Naive thymus-derived CD8-positive, alpha-beta T cell (primary cell): ENCODE data around the gene THSD4. TPM values are rescaled to one million over a fixed set of nuclear protein-coding genes. Genes with fewer than 3 reads are reported as not detected.

ENCODE experiments used
- ATAC-seq, 2 donors: fragments of 150-1000 bp; cut with Tn5 transposase in 1 of 2; sonication (Bioruptor Pico), chemical (Tn5 transposase) in 1 of 2; 1 replicate in 1 of 2; 2 replicates in 1 of 2; pipeline ENCODE4 v1.10.0; 2021; ENCODE audit warnings: mild to moderate bottlenecking in 2 of 2, moderate library complexity in 2 of 2
- POLR2A ChIA-PET: fragments of 350-600 bp; sonication (Branson Sonifier 250); formaldehyde crosslinking; loops from one replicate; lab custom pipeline; 2021; ENCODE audit warnings: antibody characterized with exemption; lab: Charles Lee
- DNase-seq, 10 donors: peaks; one replicate each; pipeline versions ENCODE4 v3.0.0 to v3.0.0-alpha.2; 2020 to 2022
- H3K27ac Mint-ChIP-seq, 10 donors: one replicate each; pipeline ENCODE4 v1.8.0; 2020 to 2022; ENCODE audit warnings: mild to moderate bottlenecking in 10 of 10, mixed read lengths in 10 of 10, moderate library complexity in 4 of 10, inconsistent platforms in 1 of 10
- H3K27me3 Mint-ChIP-seq, 5 donors: one replicate each; pipeline ENCODE4 v1.8.0; 2021 to 2022; ENCODE audit warnings: mixed read lengths in 5 of 5
- H3K36me3 Mint-ChIP-seq, 3 donors: one replicate each; pipeline ENCODE4 v1.8.0; 2020 to 2022; ENCODE audit warnings: mixed read lengths in 3 of 3, mild to moderate bottlenecking in 2 of 3, inconsistent platforms in 1 of 3
- H3K4me1 Mint-ChIP-seq, 4 donors: one replicate each; pipeline ENCODE4 v1.8.0; 2021 to 2022; ENCODE audit warnings: mixed read lengths in 4 of 4
- H3K4me3 Mint-ChIP-seq, 10 donors: one replicate each; pipeline ENCODE4 v1.8.0; 2020 to 2022; ENCODE audit warnings: mild to moderate bottlenecking in 10 of 10, mixed read lengths in 10 of 10, moderate library complexity in 6 of 10, inconsistent platforms in 1 of 10
- H3K9me3 Mint-ChIP-seq, 9 donors: one replicate each; pipeline ENCODE4 v1.8.0; 2020 to 2022; ENCODE audit warnings: mixed read lengths in 9 of 9, mild to moderate bottlenecking in 3 of 9, inconsistent platforms in 1 of 9, moderate library complexity in 1 of 9
- polyA plus RNA-seq, 3 donors: library from polyadenylated mRNA; unstranded; fragments of 300-500 nt; fragmentation: Illumina TruSeq; gene quantifications; one replicate each; pipeline ENCODE4 v1.2.3, GENCODE V29; 2021
- total RNA-seq, 8 experiments: library from RNA in 2 of 8; stranded (reverse) in 2 of 8; gene quantifications; one replicate each; pipeline ENCODE4 v1.2.3 and lab custom pipeline; 2021 to 2026

THSD4 gene
- total and polyA plus RNA-seq, 5 experiments from 2014 or later, result not detected

GRCh38 chr15:71781179-71781964 is 666.1 kb downstream of the THSD4 start:
- Mint-ChIP-seq H3K36me3 (no peaks in the 10 kb centered on the region), H3K27me3 (peaks cover 9 to 45% (median 23%) of the 10 kb centered on the region in 5 donors), H3K4me1 (peaks cover 0 to 2% (median 0%) of the 10 kb centered on the region in 4 donors), H3K9me3 (no peaks in the 10 kb centered on the region), H3K27ac (peak overlapping the region in 1 of 10 donors; percentile 15), H3K4me3 (no peak overlapping the region)
- POLR2A ChIA-PET, result no interaction called here
- ATAC-seq (no peak), DNase-seq (no peak)

GRCh38 chr15:71781965-71782265 is 666.6 kb downstream of the THSD4 start:
- Mint-ChIP-seq H3K4me3 (no peak overlapping the region), H3K27ac (no peak overlapping the region), H3K36me3 (no peaks in the 10 kb centered on the region), H3K27me3 (peaks cover 9 to 51% (median 23%) of the 10 kb centered on the region in 5 donors), H3K9me3 (no peaks in the 10 kb centered on the region), H3K4me1 (peaks cover 0 to 2% (median 0%) of the 10 kb centered on the region in 4 donors)
- POLR2A ChIA-PET, result no interaction called here
- ATAC-seq, result no peak
- DNase-seq, result no peak

GRCh38 chr15:71782422-71783165 is 667.3 kb downstream of the THSD4 start:
- POLR2A ChIA-PET, result no interaction called here
- Mint-ChIP-seq H3K27ac (peak overlapping the region in 1 of 10 donors; percentile 29), H3K4me3 (no peak overlapping the region), H3K36me3 (no peaks in the 10 kb centered on the region), H3K4me1 (peaks cover 0 to 2% (median 0%) of the 10 kb centered on the region in 4 donors), H3K9me3 (no peaks in the 10 kb centered on the region), H3K27me3 (peaks cover 9 to 51% (median 23%) of the 10 kb centered on the region in 5 donors)
- no peak for DNase-seq
- no peak for ATAC-seq

GRCh38 chr15:71784719-71785118 is 669.4 kb downstream of the THSD4 start:
- no peak overlapping the region for H3K4me3 Mint-ChIP-seq
- no peaks in the 10 kb centered on the region for H3K36me3 Mint-ChIP-seq
- DNase-seq (peak in 1 of 10 donors; percentile 7), ATAC-seq (no peak)
- H3K27me3 Mint-ChIP-seq, result peaks cover 9 to 51% (median 23%) of the 10 kb centered on the region in 5 donors
- peaks cover 0 to 2% (median 0%) of the 10 kb centered on the region in 4 donors for H3K4me1 Mint-ChIP-seq
- POLR2A ChIA-PET, result no interaction called here
- no peak overlapping the region for H3K27ac Mint-ChIP-seq
- no peaks in the 10 kb centered on the region for H3K9me3 Mint-ChIP-seq

- H3K36me3 Mint-ChIP-seq, result no peaks in the 10 kb centered on the region
- no peak for DNase-seq
- H3K27ac Mint-ChIP-seq, result no peak overlapping the region
- no peaks in the 10 kb centered on the region for H3K9me3 Mint-ChIP-seq
- POLR2A ChIA-PET, result no interaction called here
- ATAC-seq, result no peak
- no peak overlapping the region for H3K4me3 Mint-ChIP-seq
- H3K27me3 Mint-ChIP-seq, result peaks cover 9 to 44% (median 25%) of the 10 kb centered on the region in 5 donors
- no peaks in the 10 kb centered on the region for H3K4me1 Mint-ChIP-seq
These were observed 670.7 kb downstream of the THSD4 start for GRCh38 chr15:71785996-71786395.

- H3K27ac Mint-ChIP-seq, result no peak overlapping the region
- H3K27me3 Mint-ChIP-seq, result peaks cover 5 to 38% (median 18%) of the 10 kb centered on the region in 5 donors
- H3K4me1 Mint-ChIP-seq, result no peaks in the 10 kb centered on the region
- POLR2A ChIA-PET, result no interaction called here
- DNase-seq, result no peak
- no peak overlapping the region for H3K4me3 Mint-ChIP-seq
- H3K36me3 Mint-ChIP-seq, result no peaks in the 10 kb centered on the region
- no peaks in the 10 kb centered on the region for H3K9me3 Mint-ChIP-seq
- no peak for ATAC-seq
These were observed 671.4 kb downstream of the THSD4 start for GRCh38 chr15:71786673-71787072.

- no peak for DNase-seq
- peaks cover 4 to 30% (median 17%) of the 10 kb centered on the region in 5 donors for H3K27me3 Mint-ChIP-seq
- ATAC-seq, result no peak
- H3K36me3 Mint-ChIP-seq, result no peaks in the 10 kb centered on the region
- H3K4me3 Mint-ChIP-seq, result peak overlapping the region in 1 of 10 donors; percentile 54
- POLR2A ChIA-PET, result no interaction called here
- H3K9me3 Mint-ChIP-seq, result peaks cover 0 to 1% (median 0%) of the 10 kb centered on the region in 9 donors
- no peak overlapping the region for H3K27ac Mint-ChIP-seq
- H3K4me1 Mint-ChIP-seq, result no peaks in the 10 kb centered on the region
These were observed 673.6 kb downstream of the THSD4 start for GRCh38 chr15:71788646-71789579.

- ATAC-seq (no peak), DNase-seq (no peak)
- H3K4me1 Mint-ChIP-seq, result no peaks in the 10 kb centered on the region
- H3K9me3 Mint-ChIP-seq, result peaks cover 0 to 2% (median 0%) of the 10 kb centered on the region in 9 donors
- POLR2A ChIA-PET, result no interaction called here
- H3K4me3 Mint-ChIP-seq, result no peak overlapping the region
- no peak overlapping the region for H3K27ac Mint-ChIP-seq
- H3K27me3 Mint-ChIP-seq, result peaks cover 4 to 26% (median 13%) of the 10 kb centered on the region in 5 donors
- H3K36me3 Mint-ChIP-seq, result no peaks in the 10 kb centered on the region
These were observed 674.3 kb downstream of the THSD4 start for GRCh38 chr15:71789616-71790015.

GRCh38 chr15:71790081-71790480 is 674.8 kb downstream of the THSD4 start:
- Mint-ChIP-seq H3K27ac (peak overlapping the region in 1 of 10 donors; percentile 37), H3K9me3 (peaks cover 0 to 2% (median 0%) of the 10 kb centered on the region in 9 donors), H3K4me1 (no peaks in the 10 kb centered on the region), H3K27me3 (peaks cover 0 to 21% (median 9%) of the 10 kb centered on the region in 5 donors), H3K36me3 (no peaks in the 10 kb centered on the region), H3K4me3 (no peak overlapping the region)
- POLR2A ChIA-PET, result no interaction called here
- DNase-seq (no peak), ATAC-seq (no peak)

- no peaks in the 10 kb centered on the region for H3K4me1 Mint-ChIP-seq
- peaks cover 0 to 7% (median under 1%) of the 10 kb centered on the region in 5 donors for H3K27me3 Mint-ChIP-seq
- no peaks in the 10 kb centered on the region for H3K36me3 Mint-ChIP-seq
- DNase-seq, result no peak
- ATAC-seq, result no peak
- H3K27ac Mint-ChIP-seq, result no peak overlapping the region
- H3K9me3 Mint-ChIP-seq, result peaks cover 0 to 2% (median 0%) of the 10 kb centered on the region in 9 donors
- no peak overlapping the region for H3K4me3 Mint-ChIP-seq
- POLR2A ChIA-PET, result no interaction called here
These were observed 676.7 kb downstream of the THSD4 start for GRCh38 chr15:71791975-71792374.

GRCh38 chr15:71792521-71792920 is 677.2 kb downstream of the THSD4 start:
- Mint-ChIP-seq H3K4me1 (no peaks in the 10 kb centered on the region), H3K4me3 (no peak overlapping the region), H3K36me3 (no peaks in the 10 kb centered on the region), H3K27ac (no peak overlapping the region), H3K27me3 (peaks cover 0 to 7% (median 0%) of the 10 kb centered on the region in 5 donors), H3K9me3 (peaks cover 0 to 2% (median 0%) of the 10 kb centered on the region in 9 donors)
- POLR2A ChIA-PET, result no interaction called here
- no peak for ATAC-seq
- DNase-seq, result no peak

- Mint-ChIP-seq H3K27ac (peak overlapping the region in 1 of 10 donors; percentile 40), H3K36me3 (no peaks in the 10 kb centered on the region), H3K4me3 (no peak overlapping the region), H3K9me3 (peaks cover 0 to 4% (median 0%) of the 10 kb centered on the region in 9 donors), H3K27me3 (peaks cover 11 to 40% (median 25%) of the 10 kb centered on the region in 5 donors), H3K4me1 (peaks cover 0 to 2% (median 0%) of the 10 kb centered on the region in 4 donors)
- POLR2A ChIA-PET, result no interaction called here
- ATAC-seq (no peak), DNase-seq (no peak)
These were observed 683.4 kb downstream of the THSD4 start for GRCh38 chr15:71798641-71799040.
